GM12878 (cell line): Measurements from ENCODE around the gene APOBEC3B. TPM values are rescaled to one million over a fixed set of nuclear protein-coding genes. Genes with fewer than 3 reads are reported as not detected.

Experiments used
- ATAC-seq: fragments of 200-7000 bp; cut with Tn5 transposase; 3 replicates; pipeline ENCODE4 v1.9.1; 2020; ENCODE audit warnings: mild to moderate bottlenecking, moderate library complexity
- BruUV-seq: library from RNA; stranded (reverse); fragments of 400-500 nt; replicated peaks from 2 replicates; lab custom pipeline; 2021; lab: Mats Ljungman, UMichigan
- CTCF ChIA-PET: fragments of 300-600 bp; sonication (Branson Sonifier 250); formaldehyde crosslinking; extraction: SDS; loops from one replicate; lab custom pipeline; 2021; ENCODE audit warnings: inconsistent platforms; lab: Yijun Ruan, JAX
- POLR2A ChIA-PET: fragments of 350-600 bp; formaldehyde crosslinking; extraction: SDS; loops from one replicate; lab custom pipeline; 2021; ENCODE audit warnings: inconsistent platforms; lab: Charles Lee
- RAD21 ChIA-PET: fragments of 300-600 bp; sonication (Branson Sonifier 250); formaldehyde crosslinking; loops from one replicate; lab custom pipeline; 2023; ENCODE audit warnings: antibody characterized with exemption; ENCODE audit not compliant: unreplicated experiment; lab: Charles Lee
- SMC1A ChIA-PET: fragments of 300-600 bp; sonication (Branson Sonifier 250); formaldehyde crosslinking; loops from one replicate; lab custom pipeline; 2023; ENCODE audit not compliant: unreplicated experiment, uncharacterized antibody; lab: Charles Lee
- DNase-seq: peaks from one replicate; pipeline ENCODE4 v3.0.0-alpha.2; 2011; ENCODE audit warnings: low read depth, low spot score
- FAIRE-seq: peaks from 3 replicates; lab custom pipeline; 2011; peaks lifted over from hg19 to GRCh38; lab: Jason Lieb, UNC
- H2AFZ ChIP-seq: 2 replicates; pipeline ENCODE4 v1.6.0; 2011; ENCODE audit warnings: low read depth, low read length, control low read depth; ENCODE audit not compliant: control insufficient read depth
- H3K27ac ChIP-seq: 2 replicates; pipeline ENCODE4 v1.5.1; 2011; ENCODE audit warnings: control low read depth; ENCODE audit not compliant: control insufficient read depth, insufficient read depth
- H3K27me3 ChIP-seq, 2 experiments: replicated peaks in 1 of 2; 2 replicates each; pipeline versions ENCODE4 v1.6.0 to v1.6.1; 2011; ENCODE audit warnings: low read length in 1 of 2; ENCODE audit not compliant: control insufficient read depth in 2 of 2, insufficient read depth in 2 of 2
- H3K36me3 ChIP-seq, 2 experiments: 2 replicates each; pipeline ENCODE4 v1.5.1; 2011; ENCODE audit warnings: low read length in 1 of 2; ENCODE audit not compliant: control insufficient read depth in 2 of 2, insufficient read depth in 2 of 2
- H3K4me1 ChIP-seq: 2 replicates; pipeline ENCODE4 v1.6.1; 2011; ENCODE audit warnings: mild to moderate bottlenecking, low read length, moderate library complexity, mixed read lengths; ENCODE audit not compliant: control insufficient read depth, insufficient read depth
- H3K4me2 ChIP-seq: 2 replicates; pipeline ENCODE4 v1.6.0; 2011; ENCODE audit warnings: control low read depth; ENCODE audit not compliant: control insufficient read depth, insufficient read depth
- H3K4me3 ChIP-seq: fragments of 200-600 bp; sonication (generic); 2 replicates; pipeline ENCODE4 v1.5.1; 2016
- H3K79me2 ChIP-seq: 2 replicates; pipeline ENCODE4 v1.6.0; 2011; ENCODE audit warnings: low read length; ENCODE audit not compliant: control insufficient read depth, insufficient read depth
- H3K9ac ChIP-seq: 2 replicates; pipeline ENCODE4 v1.8.0; 2011; ENCODE audit warnings: low read length, control low read depth, mixed read lengths; ENCODE audit not compliant: control insufficient read depth, insufficient read depth
- H3K9me3 ChIP-seq: replicated peaks from 3 replicates; pipeline ENCODE4 v1.5.1; 2011; ENCODE audit warnings: mild to moderate bottlenecking, low read length; ENCODE audit not compliant: control insufficient read depth, insufficient read depth
- H4K20me1 ChIP-seq: 2 replicates; pipeline ENCODE4 v1.6.0; 2011; ENCODE audit not compliant: control insufficient read depth, insufficient read depth
- CREB1 ChIP-seq: IDR thresholded peaks from 2 replicates; pipeline ENCODE4 v1.6.1; 2012; ENCODE audit warnings: low read depth, mild to moderate bottlenecking, inconsistent platforms
- DPF2 ChIP-seq: fragments of 450-650 bp; IDR thresholded peaks from 2 replicates; pipeline ENCODE4 v1.6.1; 2017; ENCODE audit warnings: mild to moderate bottlenecking
- FOXM1 ChIP-seq: IDR thresholded peaks from 2 replicates; pipeline ENCODE4 v1.6.1; 2012; ENCODE audit warnings: low read depth, mild to moderate bottlenecking, inconsistent platforms, low read length, moderate library complexity
- GABPA ChIP-seq: IDR thresholded peaks from 2 replicates; pipeline ENCODE4 v1.6.1; 2014; ENCODE audit warnings: antibody characterized with exemption, low read depth, mild to moderate bottlenecking, inconsistent platforms
- IRF4 ChIP-seq: IDR thresholded peaks from 2 replicates; pipeline ENCODE4 v1.6.1; 2011; ENCODE audit warnings: low read depth, low read length
- MEF2A ChIP-seq: IDR thresholded peaks from 2 replicates; pipeline ENCODE4 v1.6.1; 2011; ENCODE audit warnings: low read depth, mild to moderate bottlenecking, low read length, moderate library complexity; ENCODE audit not compliant: insufficient read depth
- MXI1 ChIP-seq: fragments of 150-350 bp; IDR thresholded peaks from 2 replicates; pipeline ENCODE4 v1.6.1; 2011; ENCODE audit warnings: low read depth, mild to moderate bottlenecking, inconsistent platforms, low read length, improper control_type of control experiment
- NR2C2 ChIP-seq: IDR thresholded peaks from 2 replicates; pipeline ENCODE4 v1.6.1; 2011; ENCODE audit warnings: borderline replicate concordance, low read depth; ENCODE audit not compliant: control insufficient read depth, insufficient read length
- POU2F2 ChIP-seq: IDR thresholded peaks from 3 replicates; pipeline ENCODE4 v1.6.1; 2011; ENCODE audit warnings: low read depth, mild to moderate bottlenecking, low read length, borderline replicate concordance
- RCOR1 ChIP-seq: conservative IDR thresholded peaks from 2 replicates; pipeline ENCODE4 v1.6.1; 2012; ENCODE audit warnings: low read depth, low read length, improper control_type of control experiment
- SMAD5 ChIP-seq: IDR thresholded peaks from 2 replicates; pipeline ENCODE4 v1.6.1; 2016; ENCODE audit warnings: antibody characterized with exemption, low read depth
- ZBED1 ChIP-seq: IDR thresholded peaks from 2 replicates; pipeline ENCODE4 v1.6.1; 2016; ENCODE audit warnings: borderline replicate concordance
- WGBS: methylation state at CpG from one replicate; pipeline ENCODE4 v1.1.6; 2016; ENCODE audit warnings: low lambda C conversion rate; ENCODE audit not compliant: insufficient replicate concordance, insufficient coverage; ENCODE audit errors: missing lambda C conversion rate; 5-methylcytosine and 5-hydroxymethylcytosine counted together
- in situ Hi-C: fragments of 300-500 bp; cut with MboI; formaldehyde crosslinking; loops from 9 replicates; pipeline ENCODE4 v1.14.3; 2018; ENCODE audit warnings: mixed read lengths
- intact Hi-C: fragments of 100-400 bp; cut with micrococcal nuclease; formaldehyde crosslinking; loops from one replicate; pipeline ENCODE4 v1.14.2; 2022; ENCODE audit not compliant: unreplicated experiment
- polyA plus RNA-seq, 11 experiments: library from polyadenylated mRNA; depleted of rRNA in 4 of 11; unstranded in 6 of 11; stranded (reverse) in 5 of 11; fragments of >200 nt; fragmentation: Nextera tagmentation in 4 of 11; fragmentation: Illumina TruSeq in 1 of 11; extraction: Ambion mirVana in 4 of 11; extraction: Trizol in 1 of 11; gene quantifications; 1 replicate in 1 of 11; 2 replicates in 10 of 11; pipeline versions ENCODE4 v1.2.1 to v1.2.3, GENCODE V29; 2011 to 2016; ENCODE audit warnings: inconsistent platforms in 2 of 11, missing spikeins in 2 of 11, low read depth in 1 of 11
- total RNA-seq, 4 experiments: library from RNA; depleted of rRNA in 3 of 4; stranded (reverse); fragments of >200 nt in 3 of 4; fragmentation: Illumina TruSeq in 1 of 4; extraction: Trizol in 1 of 4; gene quantifications; 2 replicates each; pipeline versions ENCODE4 v1.2.1 to v1.2.3, GENCODE V29; 2013 to 2021
- TF ChIP-seq, protein P1 (sequence below): IDR thresholded peaks from 2 replicates; pipeline ENCODE4 v1.6.1; 2011; ENCODE audit warnings: borderline replicate concordance, low read depth, mild to moderate bottlenecking, moderate library complexity, low read length; ENCODE audit not compliant: insufficient read depth, poor library complexity, severe bottlenecking
- TF ChIP-seq, protein P2 (sequence below): IDR thresholded peaks from 2 replicates; pipeline ENCODE4 v1.6.1; 2012; ENCODE audit warnings: low read depth, low read length, improper control_type of control experiment
- TF ChIP-seq, protein P3 (sequence below): IDR thresholded peaks from 2 replicates; pipeline ENCODE4 v1.6.1; 2012; ENCODE audit warnings: low read depth, low read length, improper control_type of control experiment
- TF ChIP-seq, protein P4 (sequence below): fragments of 450-650 bp; IDR thresholded peaks from 2 replicates; pipeline ENCODE4 v1.6.1; 2014; ENCODE audit warnings: mild to moderate bottlenecking
- TF ChIP-seq, protein P5 (sequence below): fragments of 450-650 bp; IDR thresholded peaks from 2 replicates; pipeline ENCODE4 v1.6.1; 2016; ENCODE audit warnings: mild to moderate bottlenecking

APOBEC3B gene
- total and polyA plus RNA-seq, 10 of the 15 experiments (the other 5 are each of a cell fraction or from before 2014, with no cell fraction given): 2.4 to 75.1 (median 30.9) TPM

DNA sequence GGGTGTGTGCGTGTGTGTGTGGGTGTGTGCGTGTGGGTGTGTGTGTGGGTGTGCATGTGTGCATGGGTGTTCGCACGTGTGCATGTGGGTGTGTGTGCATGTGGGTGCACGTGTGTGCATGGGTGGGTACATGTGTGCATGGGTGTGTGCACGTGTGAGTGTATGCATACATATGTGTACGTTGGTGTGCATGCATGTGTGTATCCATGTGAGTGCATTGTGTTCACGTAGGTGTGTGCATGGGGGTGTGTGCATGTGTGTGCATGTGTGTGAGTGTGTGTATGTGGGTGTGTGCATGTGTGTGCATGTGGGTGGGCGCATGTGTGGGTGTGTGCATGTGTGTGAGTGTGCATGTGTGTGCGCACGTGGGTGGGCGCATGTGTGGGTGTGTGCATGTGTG lies 44.6 kb upstream of the APOBEC3B start:
- WGBS: 73% methylated on average over 12 of the region's 12 CpGs

More for the DNA sequence above, 44.6 kb upstream of the APOBEC3B start:
- Histone ChIP-seq H3K9ac (no peak overlapping the region), H3K9me3 (no peaks in the 10 kb centered on the region), H3K36me3 (no peaks in the 10 kb centered on the region), H3K27me3 (no peaks in the 10 kb centered on the region), H3K79me2 (no peaks in the 10 kb centered on the region), H2AFZ (no peak overlapping the region), H3K4me2 (no peak overlapping the region), H3K4me3 (no peak overlapping the region), H4K20me1 (no peaks in the 10 kb centered on the region), H3K27ac (no peak overlapping the region), H3K4me1 (peaks cover 18% of the 10 kb centered on the region)
- CTCF ChIA-PET: no interaction called here
- ATAC-seq: no peak
- POLR2A ChIA-PET: no interaction called here
- no peak for FAIRE-seq
- RAD21 ChIA-PET: no interaction called here
- TF ChIP-seq RCOR1 (no peak), NR2C2 (peak; percentile 30), FOXM1 (no peak), GABPA (no peak), CREB1 (no peak), POU2F2 (no peak), MEF2A (no peak), IRF4 (no peak), DPF2 (no peak), SMAD5 (no peak), MXI1 (no peak), ZBED1 (no peak)
- TF ChIP-seq, protein P1, sequence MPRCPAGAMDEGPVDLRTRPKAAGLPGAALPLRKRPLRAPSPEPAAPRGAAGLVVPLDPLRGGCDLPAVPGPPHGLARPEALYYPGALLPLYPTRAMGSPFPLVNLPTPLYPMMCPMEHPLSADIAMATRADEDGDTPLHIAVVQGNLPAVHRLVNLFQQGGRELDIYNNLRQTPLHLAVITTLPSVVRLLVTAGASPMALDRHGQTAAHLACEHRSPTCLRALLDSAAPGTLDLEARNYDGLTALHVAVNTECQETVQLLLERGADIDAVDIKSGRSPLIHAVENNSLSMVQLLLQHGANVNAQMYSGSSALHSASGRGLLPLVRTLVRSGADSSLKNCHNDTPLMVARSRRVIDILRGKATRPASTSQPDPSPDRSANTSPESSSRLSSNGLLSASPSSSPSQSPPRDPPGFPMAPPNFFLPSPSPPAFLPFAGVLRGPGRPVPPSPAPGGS: peak; percentile 64
- TF ChIP-seq, protein P2, sequence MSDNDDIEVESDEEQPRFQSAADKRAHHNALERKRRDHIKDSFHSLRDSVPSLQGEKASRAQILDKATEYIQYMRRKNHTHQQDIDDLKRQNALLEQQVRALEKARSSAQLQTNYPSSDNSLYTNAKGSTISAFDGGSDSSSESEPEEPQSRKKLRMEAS: no peak
- TF ChIP-seq, protein P3, sequence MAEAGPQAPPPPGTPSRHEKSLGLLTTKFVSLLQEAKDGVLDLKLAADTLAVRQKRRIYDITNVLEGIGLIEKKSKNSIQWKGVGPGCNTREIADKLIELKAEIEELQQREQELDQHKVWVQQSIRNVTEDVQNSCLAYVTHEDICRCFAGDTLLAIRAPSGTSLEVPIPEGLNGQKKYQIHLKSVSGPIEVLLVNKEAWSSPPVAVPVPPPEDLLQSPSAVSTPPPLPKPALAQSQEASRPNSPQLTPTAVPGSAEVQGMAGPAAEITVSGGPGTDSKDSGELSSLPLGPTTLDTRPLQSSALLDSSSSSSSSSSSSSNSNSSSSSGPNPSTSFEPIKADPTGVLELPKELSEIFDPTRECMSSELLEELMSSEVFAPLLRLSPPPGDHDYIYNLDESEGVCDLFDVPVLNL: no peak
- TF ChIP-seq, protein P4, sequence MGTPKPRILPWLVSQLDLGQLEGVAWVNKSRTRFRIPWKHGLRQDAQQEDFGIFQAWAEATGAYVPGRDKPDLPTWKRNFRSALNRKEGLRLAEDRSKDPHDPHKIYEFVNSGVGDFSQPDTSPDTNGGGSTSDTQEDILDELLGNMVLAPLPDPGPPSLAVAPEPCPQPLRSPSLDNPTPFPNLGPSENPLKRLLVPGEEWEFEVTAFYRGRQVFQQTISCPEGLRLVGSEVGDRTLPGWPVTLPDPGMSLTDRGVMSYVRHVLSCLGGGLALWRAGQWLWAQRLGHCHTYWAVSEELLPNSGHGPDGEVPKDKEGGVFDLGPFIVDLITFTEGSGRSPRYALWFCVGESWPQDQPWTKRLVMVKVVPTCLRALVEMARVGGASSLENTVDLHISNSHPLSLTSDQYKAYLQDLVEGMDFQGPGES: no peak
- TF ChIP-seq, protein P5, sequence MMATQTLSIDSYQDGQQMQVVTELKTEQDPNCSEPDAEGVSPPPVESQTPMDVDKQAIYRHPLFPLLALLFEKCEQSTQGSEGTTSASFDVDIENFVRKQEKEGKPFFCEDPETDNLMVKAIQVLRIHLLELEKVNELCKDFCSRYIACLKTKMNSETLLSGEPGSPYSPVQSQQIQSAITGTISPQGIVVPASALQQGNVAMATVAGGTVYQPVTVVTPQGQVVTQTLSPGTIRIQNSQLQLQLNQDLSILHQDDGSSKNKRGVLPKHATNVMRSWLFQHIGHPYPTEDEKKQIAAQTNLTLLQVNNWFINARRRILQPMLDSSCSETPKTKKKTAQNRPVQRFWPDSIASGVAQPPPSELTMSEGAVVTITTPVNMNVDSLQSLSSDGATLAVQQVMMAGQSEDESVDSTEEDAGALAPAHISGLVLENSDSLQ: no peak
- intact Hi-C loops: no loop called here
- BruUV-seq: no TSS peak
- SMC1A ChIA-PET: no interaction called here
- no peak for DNase-seq
- in situ Hi-C loops: no loop called here
